GM18907 (cell line): ENCODE results near the gene LRRC36.

Experiments used
- ATAC-seq: cut with Tn5 transposase; IDR thresholded peaks from one replicate; pipeline ENCODE4 v1.9.1; 2021; ENCODE audit warnings: mild to moderate bottlenecking, moderate library complexity; ENCODE audit not compliant: unreplicated experiment

Gene LRRC36

GRCh38 chr16:67291461-67291860 is 35.2 kb upstream of the LRRC36 start:
- ATAC-seq: no peak

- ATAC-seq: no peak
Observed at GRCh38 chr16:67294171-67294757, 32.4 kb upstream of the LRRC36 start.

GRCh38 chr16:67294938-67295361 is 31.7 kb upstream of the LRRC36 start:
- no peak for ATAC-seq

GRCh38 chr16:67296420-67296819 is 30.2 kb upstream of the LRRC36 start:
- no peak for ATAC-seq

- ATAC-seq: no peak
Observed at GRCh38 chr16:67298277-67298676, 28.3 kb upstream of the LRRC36 start.

- ATAC-seq: no peak
Observed at GRCh38 chr16:67299269-67299668, 27.3 kb upstream of the LRRC36 start.

- no peak for ATAC-seq
Observed at GRCh38 chr16:67301080-67301782, 25.4 kb upstream of the LRRC36 start.

GRCh38 chr16:67302076-67302475 is 24.5 kb upstream of the LRRC36 start:
- no peak for ATAC-seq

- ATAC-seq: no peak
Observed at GRCh38 chr16:67302970-67303369, 23.6 kb upstream of the LRRC36 start.

GRCh38 chr16:67304020-67304419 is 22.6 kb upstream of the LRRC36 start:
- ATAC-seq: no peak

GRCh38 chr16:67305216-67306071 is 21.2 kb upstream of the LRRC36 start:
- no peak for ATAC-seq

GRCh38 chr16:67310561-67310960 is 16.1 kb upstream of the LRRC36 start:
- no peak for ATAC-seq

- ATAC-seq: peak; percentile 73
Observed at GRCh38 chr16:67311607-67312488, 14.8 kb upstream of the LRRC36 start.

- no peak for ATAC-seq
Observed at GRCh38 chr16:67312719-67313118, 13.9 kb upstream of the LRRC36 start.

GRCh38 chr16:67317853-67318252 is 8.8 kb upstream of the LRRC36 start:
- ATAC-seq: no peak

- ATAC-seq: no peak
Observed at GRCh38 chr16:67326115-67326471, 522 bp upstream of the LRRC36 start.

- ATAC-seq: no peak
Observed at GRCh38 chr16:67327743-67328142, 1.1 kb downstream of the LRRC36 start.

- no peak for ATAC-seq
Observed at GRCh38 chr16:67329901-67330300, 3.3 kb downstream of the LRRC36 start.

- no peak for ATAC-seq
Observed at GRCh38 chr16:67333315-67333714, 6.7 kb downstream of the LRRC36 start.

- ATAC-seq: no peak
Observed at GRCh38 chr16:67336116-67336515, 9.5 kb downstream of the LRRC36 start.

GRCh38 chr16:67336648-67337047 is 10.0 kb downstream of the LRRC36 start:
- ATAC-seq: no peak
